Smooth muscle cell (in vitro differentiated cells): ENCODE data around the gene GLIS1. TPM values are rescaled to one million over a fixed set of nuclear protein-coding genes. Genes with fewer than 3 reads are reported as not detected.

Experiments used
- DNase-seq: peaks from one replicate; lab custom pipeline; 2025; ENCODE audit not compliant: unreplicated experiment; lab: John Stamatoyannopoulos, UW
- H2AFZ ChIP-seq: fragments of 200-600 bp; sonication (generic); 2 replicates; pipeline ENCODE4 v1.6.0; 2016; ENCODE audit warnings: antibody characterized with exemption, low read depth, mild to moderate bottlenecking
- H3F3A ChIP-seq: fragments of 200-600 bp; sonication (generic); 2 replicates; pipeline ENCODE4 v1.6.0; 2017; ENCODE audit warnings: antibody characterized with exemption, low read depth
- H3K27ac ChIP-seq: fragments of 200-600 bp; sonication (generic); 2 replicates; pipeline ENCODE4 v1.5.1; 2016; ENCODE audit warnings: low read depth, mild to moderate bottlenecking
- H3K27me3 ChIP-seq: fragments of 200-600 bp; sonication (generic); 2 replicates; pipeline ENCODE4 v1.6.1; 2016; ENCODE audit warnings: low read depth, mild to moderate bottlenecking
- H3K36me3 ChIP-seq: fragments of 200-600 bp; sonication (generic); 2 replicates; pipeline ENCODE4 v1.5.1; 2016; ENCODE audit warnings: low read depth
- H3K4me1 ChIP-seq: fragments of 200-600 bp; sonication (generic); 2 replicates; pipeline ENCODE4 v1.5.1; 2016; ENCODE audit warnings: low read depth
- H3K4me2 ChIP-seq: fragments of 200-600 bp; sonication (generic); 2 replicates; pipeline ENCODE4 v1.6.0; 2016; ENCODE audit warnings: mild to moderate bottlenecking
- H3K4me3 ChIP-seq: fragments of 200-600 bp; sonication (generic); 2 replicates; pipeline ENCODE4 v1.5.1; 2016; ENCODE audit warnings: mild to moderate bottlenecking
- H3K79me2 ChIP-seq: fragments of 200-600 bp; sonication (generic); 2 replicates; pipeline ENCODE4 v1.6.0; 2016; ENCODE audit warnings: low read depth, mild to moderate bottlenecking
- H3K9ac ChIP-seq: fragments of 200-600 bp; sonication (generic); 2 replicates; pipeline ENCODE4 v1.6.0; 2016; ENCODE audit warnings: low read depth
- H3K9me3 ChIP-seq: fragments of 200-600 bp; sonication (generic); replicated peaks from 2 replicates; pipeline ENCODE4 v1.5.1; 2016; ENCODE audit warnings: low read depth
- H4K20me1 ChIP-seq: fragments of 200-600 bp; sonication (generic); 2 replicates; pipeline ENCODE4 v1.6.0; 2016; ENCODE audit warnings: low read depth
- CTCF ChIP-seq: fragments of 200-600 bp; sonication (generic); IDR thresholded peaks from 2 replicates; pipeline ENCODE4 v1.5.1; 2017; ENCODE audit warnings: borderline replicate concordance, mild to moderate bottlenecking, antibody characterized with exemption; ENCODE audit not compliant: insufficient read depth, poor library complexity, severe bottlenecking
- WGBS: methylation state at CpG from one replicate; pipeline ENCODE4 v1.1.7; 2016; ENCODE audit warnings: low lambda C conversion rate; 5-methylcytosine and 5-hydroxymethylcytosine counted together
- polyA plus RNA-seq: library from polyadenylated mRNA; unstranded; fragments of >200 nt; fragmentation: Nextera tagmentation; extraction: Ambion mirVana; gene quantifications from 2 replicates; pipeline ENCODE4 v1.2.1, GENCODE V29; 2016
- total RNA-seq: library from RNA; depleted of rRNA; stranded (reverse); fragments of >200 nt; gene quantifications from 2 replicates; pipeline ENCODE4 v1.2.3, GENCODE V29; 2014

GLIS1 gene
- total and polyA plus RNA-seq, 2 experiments from 2014 or later, result 0.36 to 4.9 TPM

DNA sequence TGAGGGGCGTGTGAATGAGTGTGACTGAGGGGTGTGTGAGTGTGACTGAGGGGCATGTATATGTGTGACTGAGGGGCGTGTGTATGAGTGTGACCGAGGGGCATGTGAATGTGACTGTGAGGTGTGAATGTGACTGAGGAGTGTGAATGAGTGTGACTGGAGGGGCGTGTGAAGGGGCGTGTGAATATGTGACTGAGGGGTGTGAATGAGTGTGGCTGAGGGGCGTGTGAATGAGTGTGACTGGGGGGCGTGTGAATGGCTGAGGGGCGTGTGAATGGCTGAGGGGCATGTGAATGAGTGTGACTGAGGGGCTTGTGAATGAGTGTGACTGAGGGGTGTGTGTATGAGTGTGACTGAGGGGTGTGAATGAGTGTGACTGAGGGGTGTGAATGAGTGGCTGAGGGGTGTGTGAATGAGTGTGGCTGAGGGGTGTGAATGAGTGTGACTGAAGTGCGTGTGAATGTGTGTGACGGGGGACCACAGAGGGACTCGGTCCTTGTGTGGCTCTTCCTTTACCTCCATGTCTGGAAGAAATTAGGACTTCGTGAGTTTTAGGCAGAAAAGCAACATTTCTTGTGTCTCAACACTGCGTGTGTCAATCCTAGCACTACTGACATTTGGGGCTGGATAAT lies 105.8 kb downstream of the GLIS1 start:
- Histone ChIP-seq H3K4me2 (no peak overlapping the region), H3K36me3 (no peaks in the 10 kb centered on the region), H3K27ac (no peak overlapping the region), H4K20me1 (no peaks in the 10 kb centered on the region), H3F3A (no peaks in the 10 kb centered on the region), H3K27me3 (no peaks in the 10 kb centered on the region), H3K79me2 (no peaks in the 10 kb centered on the region), H3K9me3 (no peaks in the 10 kb centered on the region), H3K9ac (no peak overlapping the region), H2AFZ (no peak overlapping the region), H3K4me1 (no peaks in the 10 kb centered on the region), H3K4me3 (no peak overlapping the region)
- TF ChIP-seq CTCF, result no peak
- DNase-seq, result no peak
- 96% methylated on average over 13 of the region's 13 CpGs for WGBS

DNA sequence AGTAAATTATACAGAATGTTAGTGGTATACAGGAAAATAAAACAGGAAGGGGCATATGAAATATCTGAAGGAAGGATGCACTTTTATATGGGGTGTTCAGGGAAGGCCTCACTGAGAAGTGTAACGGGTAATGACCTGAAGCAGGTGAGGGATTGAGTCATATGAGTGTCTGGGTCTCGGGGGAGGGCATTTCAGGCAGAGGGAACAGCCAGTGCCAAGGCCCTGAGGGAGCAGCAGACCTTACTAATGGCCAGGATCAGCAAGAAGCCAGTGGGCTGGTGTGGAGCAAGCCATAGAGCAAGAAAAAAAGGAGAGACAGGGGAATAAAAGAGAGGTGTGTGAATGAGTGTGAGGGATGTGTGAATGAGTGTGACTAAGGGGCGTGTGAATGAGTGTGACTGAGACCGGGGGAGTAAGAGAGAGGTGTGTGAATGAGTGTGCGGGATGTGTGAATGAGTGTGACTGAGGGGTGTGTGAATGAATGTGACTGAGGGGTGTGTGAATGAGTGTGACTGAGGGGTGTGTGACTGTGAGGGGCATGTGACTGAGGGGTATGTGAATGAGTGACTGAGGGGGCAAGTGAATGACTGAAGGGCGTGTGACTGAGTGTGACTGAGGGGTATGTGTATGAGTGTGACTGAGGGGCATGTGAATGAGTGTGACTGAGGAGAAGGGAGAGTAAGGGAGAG lies 107.2 kb downstream of the GLIS1 start:
- no peak for TF ChIP-seq CTCF
- Histone ChIP-seq H3K36me3 (no peaks in the 10 kb centered on the region), H3K27me3 (no peaks in the 10 kb centered on the region), H3K9me3 (no peaks in the 10 kb centered on the region), H3K9ac (no peak overlapping the region), H3K79me2 (no peaks in the 10 kb centered on the region), H3K4me2 (no peak overlapping the region), H3K27ac (no peak overlapping the region), H3F3A (no peaks in the 10 kb centered on the region), H2AFZ (no peak overlapping the region), H3K4me3 (no peak overlapping the region), H4K20me1 (peaks cover 3% of the 10 kb centered on the region), H3K4me1 (no peaks in the 10 kb centered on the region)
- DNase-seq, result no peak
- WGBS, result 87% methylated on average over 6 of the region's 6 CpGs

- DNase-seq, result no peak
- Histone ChIP-seq H3K9ac (no peak overlapping the region), H2AFZ (no peak overlapping the region), H3K27me3 (no peaks in the 10 kb centered on the region), H3K4me1 (no peaks in the 10 kb centered on the region), H3K36me3 (no peaks in the 10 kb centered on the region), H3K4me3 (no peak overlapping the region), H3K4me2 (no peak overlapping the region), H4K20me1 (peaks cover 4% of the 10 kb centered on the region), H3K27ac (no peak overlapping the region), H3K79me2 (no peaks in the 10 kb centered on the region), H3K9me3 (no peaks in the 10 kb centered on the region), H3F3A (no peaks in the 10 kb centered on the region)
- WGBS, result 93% methylated on average over 7 of the region's 7 CpGs
- no peak for TF ChIP-seq CTCF
Measured at GRCh38 chr1:53629101-53629691, 109.8 kb downstream of the GLIS1 start.
